Cardiac fibroblast (primary cell): ENCODE data around the gene CD2.
"Not testable (repeated sequence)": the region's sequence is repeated elsewhere in the genome, so short reads cannot be mapped to it uniquely, and the experiment has no call there.

Source experiments
- DNase-seq, 2 donors: peaks; one replicate each; pipeline versions ENCODE4 v3.0.0 to v3.0.0-alpha.2; 2010; ENCODE audit warnings: low read depth in 2 of 2
- H3K4me3 ChIP-seq, 2 donors: replicated peaks in 1 of 2; 1 replicate in 1 of 2; 2 replicates in 1 of 2; pipeline ENCODE4 v1.5.1; 2011; ENCODE audit warnings: low read depth in 2 of 2, low read length in 2 of 2, mild to moderate bottlenecking in 2 of 2, moderate library complexity in 1 of 2
- TF ChIP-seq, protein P1 (sequence below): IDR thresholded peaks from one replicate; pipeline ENCODE4 v1.5.1; 2011; ENCODE audit warnings: low read depth, mild to moderate bottlenecking, low read length, inconsistent platforms

Gene CD2

DNA sequence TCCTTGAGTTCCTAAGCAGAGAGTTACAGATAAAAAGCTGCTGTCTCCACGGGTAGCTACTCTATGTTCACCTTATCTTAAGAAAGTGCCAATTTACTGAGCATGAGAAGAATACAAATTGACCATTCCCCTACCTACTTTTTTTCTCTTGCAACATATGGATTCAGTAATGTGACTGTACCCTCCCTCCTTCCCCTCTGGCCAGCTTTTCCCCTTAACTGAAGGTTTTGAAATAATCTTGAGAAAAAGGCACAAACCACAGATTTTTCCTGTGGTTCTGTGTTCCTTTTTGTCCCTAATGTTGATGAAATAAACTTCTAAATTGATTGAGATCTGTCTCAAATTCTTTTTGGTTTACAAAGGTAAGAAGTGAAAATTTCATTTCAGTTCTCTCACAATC is 2.6 kb upstream of the CD2 start:
- H3K4me3 ChIP-seq, result no peak overlapping the region
- TF ChIP-seq, protein P1, sequence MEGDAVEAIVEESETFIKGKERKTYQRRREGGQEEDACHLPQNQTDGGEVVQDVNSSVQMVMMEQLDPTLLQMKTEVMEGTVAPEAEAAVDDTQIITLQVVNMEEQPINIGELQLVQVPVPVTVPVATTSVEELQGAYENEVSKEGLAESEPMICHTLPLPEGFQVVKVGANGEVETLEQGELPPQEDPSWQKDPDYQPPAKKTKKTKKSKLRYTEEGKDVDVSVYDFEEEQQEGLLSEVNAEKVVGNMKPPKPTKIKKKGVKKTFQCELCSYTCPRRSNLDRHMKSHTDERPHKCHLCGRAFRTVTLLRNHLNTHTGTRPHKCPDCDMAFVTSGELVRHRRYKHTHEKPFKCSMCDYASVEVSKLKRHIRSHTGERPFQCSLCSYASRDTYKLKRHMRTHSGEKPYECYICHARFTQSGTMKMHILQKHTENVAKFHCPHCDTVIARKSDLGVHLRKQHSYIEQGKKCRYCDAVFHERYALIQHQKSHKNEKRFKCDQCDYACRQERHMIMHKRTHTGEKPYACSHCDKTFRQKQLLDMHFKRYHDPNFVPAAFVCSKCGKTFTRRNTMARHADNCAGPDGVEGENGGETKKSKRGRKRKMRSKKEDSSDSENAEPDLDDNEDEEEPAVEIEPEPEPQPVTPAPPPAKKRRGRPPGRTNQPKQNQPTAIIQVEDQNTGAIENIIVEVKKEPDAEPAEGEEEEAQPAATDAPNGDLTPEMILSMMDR, result no peak
- DNase-seq, result no peak

DNA sequence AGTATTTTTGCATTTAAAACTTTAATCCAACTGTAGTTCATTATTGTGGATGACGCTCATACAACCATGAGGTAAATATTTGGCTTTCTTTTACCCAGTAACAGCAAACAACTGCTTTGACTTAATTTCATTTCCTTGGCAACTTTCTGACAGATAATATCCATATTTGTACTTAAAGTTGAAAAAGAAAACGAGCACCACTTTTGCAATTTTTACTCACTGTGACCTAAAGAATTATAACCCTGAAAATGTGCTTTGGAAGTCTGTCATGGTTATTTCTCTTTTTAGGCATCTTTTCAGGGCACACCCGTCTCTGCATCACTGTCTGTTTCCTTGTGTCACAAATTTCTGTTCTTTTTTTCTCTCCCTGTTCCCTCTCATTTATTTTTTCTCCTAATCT is 918 bp upstream of the CD2 start:
- no peak overlapping the region for H3K4me3 ChIP-seq
- TF ChIP-seq, protein P1, result no peak
- no peak for DNase-seq

DNA sequence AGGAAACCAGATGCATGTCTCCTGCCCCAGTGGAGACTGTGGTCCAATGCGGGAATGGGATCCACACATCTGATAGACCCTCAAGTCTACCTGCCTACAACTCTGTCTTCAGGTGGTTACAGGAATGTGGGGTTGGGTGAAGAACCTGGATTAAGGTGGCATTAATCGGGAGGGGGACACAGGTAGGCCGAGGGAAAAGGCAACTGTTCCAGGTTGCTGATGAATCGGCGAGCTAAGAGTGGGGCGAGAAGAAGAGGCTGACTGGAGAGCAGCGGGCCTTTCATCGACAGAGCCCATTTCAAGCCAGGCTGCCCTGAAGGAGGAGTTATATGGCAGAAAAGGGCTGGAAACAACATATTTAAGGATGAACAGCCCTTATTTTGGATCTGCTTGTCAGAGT is 836 bp downstream of the CD2 start:
- H3K4me3 ChIP-seq, result no peak overlapping the region
- TF ChIP-seq, protein P1, result no peak
- DNase-seq, result no peak

DNA sequence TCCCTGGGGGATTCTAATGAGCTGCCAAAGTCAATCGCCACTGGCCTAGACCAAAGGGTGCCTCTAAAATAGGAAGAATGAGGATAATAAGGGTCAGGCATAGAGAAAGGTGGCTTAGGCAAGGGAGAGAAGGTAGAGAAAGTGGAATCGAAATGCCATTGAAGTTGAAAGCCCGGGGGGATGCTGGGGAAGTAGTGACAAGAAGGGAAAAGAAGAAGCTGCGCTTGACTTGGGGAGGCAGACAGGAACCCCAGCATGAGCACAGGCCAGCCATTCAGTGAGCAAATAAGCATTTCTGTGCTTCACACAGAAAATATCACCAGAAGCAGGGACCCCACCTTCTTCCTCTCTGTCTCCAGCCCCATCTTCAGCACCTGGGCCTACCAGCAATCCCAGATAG is 1.5 kb downstream of the CD2 start:
- TF ChIP-seq, protein P1, result no peak
- no peak for DNase-seq
- H3K4me3 ChIP-seq, result no peak overlapping the region

DNA sequence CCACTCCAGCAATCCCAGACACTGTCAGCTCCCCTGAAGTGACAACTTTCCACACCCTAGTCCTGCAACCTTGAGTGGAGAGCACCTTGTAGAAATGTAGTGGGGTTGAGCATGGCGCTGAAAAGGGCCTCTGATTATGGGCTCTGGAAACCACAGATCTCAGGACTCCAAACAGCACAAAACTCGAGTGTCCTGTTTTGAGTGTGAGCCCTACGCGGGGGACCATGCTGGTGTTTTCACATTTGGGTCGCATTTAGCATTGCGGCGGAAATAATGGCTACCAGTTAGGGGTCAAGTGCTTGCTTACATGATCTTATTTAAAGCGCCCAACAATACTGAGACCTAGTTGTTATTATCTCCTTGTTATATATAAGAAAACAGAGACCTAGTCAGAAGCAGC is 1.9 kb downstream of the CD2 start:
- DNase-seq, H3K4me3 ChIP-seq: not testable (repeated sequence)

DNA sequence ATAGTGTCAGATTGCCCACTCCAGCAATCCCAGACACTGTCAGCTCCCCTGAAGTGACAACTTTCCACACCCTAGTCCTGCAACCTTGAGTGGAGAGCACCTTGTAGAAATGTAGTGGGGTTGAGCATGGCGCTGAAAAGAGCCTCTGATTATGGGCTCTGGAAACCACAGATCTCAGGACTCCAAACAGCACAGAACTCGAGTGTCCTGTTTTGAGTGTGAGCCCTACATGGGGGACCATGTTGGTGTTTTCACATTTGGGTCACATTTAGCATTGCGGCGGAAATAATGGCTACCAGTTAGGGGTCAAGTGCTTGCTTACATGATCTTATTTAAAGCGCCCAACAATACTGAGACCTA is 4.2 kb downstream of the CD2 start:
- not testable (repeated sequence) for DNase-seq, H3K4me3 ChIP-seq

DNA sequence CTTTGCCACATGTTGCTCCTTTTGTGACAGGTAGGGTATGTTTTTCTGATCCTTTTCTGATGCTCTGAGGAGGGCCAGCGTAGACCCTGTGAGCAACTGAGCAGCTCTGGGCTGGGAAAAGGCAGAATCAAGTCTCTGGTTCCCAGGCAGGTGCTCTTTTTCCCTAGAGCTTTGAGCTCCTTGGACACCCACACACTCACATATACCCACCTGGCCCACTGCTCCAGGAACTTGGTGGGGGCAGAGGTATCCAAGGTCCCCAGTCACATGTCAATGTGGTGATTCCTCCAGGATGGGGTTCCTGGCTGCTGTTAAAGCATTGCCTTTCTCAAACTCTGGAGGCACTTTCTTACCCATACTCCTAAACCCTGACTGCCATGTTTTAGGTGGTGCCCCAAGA is 5.4 kb downstream of the CD2 start:
- TF ChIP-seq, protein P1, result no peak
- no peak for DNase-seq
- H3K4me3 ChIP-seq, result no peak overlapping the region

DNA sequence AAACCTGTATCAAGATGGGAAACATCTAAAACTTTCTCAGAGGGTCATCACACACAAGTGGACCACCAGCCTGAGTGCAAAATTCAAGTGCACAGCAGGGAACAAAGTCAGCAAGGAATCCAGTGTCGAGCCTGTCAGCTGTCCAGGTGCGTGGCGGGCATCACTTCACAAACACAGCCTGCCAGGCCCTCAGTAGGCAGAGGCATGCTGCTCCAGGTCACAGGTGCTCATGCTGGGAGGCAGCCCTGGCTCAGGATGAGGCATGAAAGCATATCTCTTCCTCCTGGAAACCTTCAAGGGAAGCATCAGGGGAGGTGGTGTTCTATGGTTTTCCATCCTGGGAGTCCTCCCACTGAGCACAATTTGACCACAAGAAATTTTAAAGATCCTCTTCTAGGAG is 6.3 kb downstream of the CD2 start:
- TF ChIP-seq, protein P1, result no peak
- no peak overlapping the region for H3K4me3 ChIP-seq
- DNase-seq, result no peak
